Epidermal melanocyte (primary cell): ENCODE data around the gene SLC31A2.
A peak's percentile ranks its signal among the peaks of the same experiment; 100 is the strongest.
"Not testable (repeated sequence)": the region's sequence is repeated elsewhere in the genome, so short reads cannot be mapped to it uniquely, and the experiment has no call there.

ENCODE experiments used
- DNase-seq: peaks from one replicate; pipeline ENCODE4 v3.0.0; 2011; ENCODE audit warnings: low spot score; ENCODE audit not compliant: insufficient read length

Gene SLC31A2

GRCh38 chr9:113150670-113151611 is at the start of gene SLC31A2:
Gene SLC31A2, plus strand, starts transcription at chr9:113151007. Its CDS starts 68 bp downstream, at chr9:113151075.
- DNase-seq, result peak; percentile 77

- DNase-seq, result not testable (repeated sequence)
These were observed 45.5 kb upstream of the SLC31A2 start for GRCh38 chr9:113105345-113105744.

- not testable (repeated sequence) for DNase-seq
These were observed 39.5 kb upstream of the SLC31A2 start for GRCh38 chr9:113111065-113111951.

- not testable (repeated sequence) for DNase-seq
These were observed 37.9 kb upstream of the SLC31A2 start for GRCh38 chr9:113112706-113113510.

- not testable (repeated sequence) for DNase-seq
These were observed 32.0 kb upstream of the SLC31A2 start for GRCh38 chr9:113118829-113119228.

GRCh38 chr9:113125386-113126035 is 25.3 kb upstream of the SLC31A2 start:
- no peak for DNase-seq

- no peak for DNase-seq
These were observed 21.3 kb upstream of the SLC31A2 start for GRCh38 chr9:113129466-113129865.

- DNase-seq, result no peak
These were observed 20.9 kb upstream of the SLC31A2 start for GRCh38 chr9:113129884-113130283.

GRCh38 chr9:113131689-113132151 is 19.1 kb upstream of the SLC31A2 start:
- DNase-seq, result peak; percentile 45

- DNase-seq, result no peak
These were observed 13.3 kb upstream of the SLC31A2 start for GRCh38 chr9:113137196-113138168.

GRCh38 chr9:113138760-113139159 is 12.0 kb upstream of the SLC31A2 start:
- no peak for DNase-seq

GRCh38 chr9:113139225-113139829 is 11.5 kb upstream of the SLC31A2 start:
- DNase-seq, result no peak

- DNase-seq, result no peak
These were observed 10.9 kb upstream of the SLC31A2 start for GRCh38 chr9:113139953-113140352.

GRCh38 chr9:113140896-113141295 is 9.9 kb upstream of the SLC31A2 start:
- DNase-seq, result not testable (repeated sequence)

GRCh38 chr9:113143432-113144227 is 7.2 kb upstream of the SLC31A2 start:
- no peak for DNase-seq

GRCh38 chr9:113148372-113148705 is 2.5 kb upstream of the SLC31A2 start:
- DNase-seq, result no peak

- no peak for DNase-seq
These were observed 1.9 kb upstream of the SLC31A2 start for GRCh38 chr9:113148781-113149510.
